GM21360 (cell line): ENCODE data around the gene LEFTY1.
"Not testable (repeated sequence)": the region's sequence is repeated elsewhere in the genome, so short reads cannot be mapped to it uniquely, and the experiment has no call there.

Experiments used
- ATAC-seq: cut with Tn5 transposase; IDR thresholded peaks from one replicate; pipeline ENCODE4 v1.9.1; 2021; ENCODE audit warnings: mild to moderate bottlenecking, moderate library complexity; ENCODE audit not compliant: unreplicated experiment

The LEFTY1 gene

GRCh38 chr1:225889743-225890142 lies 797 bp upstream of the LEFTY1 start:
- ATAC-seq, result no peak

- no peak for ATAC-seq
These were observed 553 bp downstream of the LEFTY1 start for GRCh38 chr1:225888289-225888897.

DNA sequence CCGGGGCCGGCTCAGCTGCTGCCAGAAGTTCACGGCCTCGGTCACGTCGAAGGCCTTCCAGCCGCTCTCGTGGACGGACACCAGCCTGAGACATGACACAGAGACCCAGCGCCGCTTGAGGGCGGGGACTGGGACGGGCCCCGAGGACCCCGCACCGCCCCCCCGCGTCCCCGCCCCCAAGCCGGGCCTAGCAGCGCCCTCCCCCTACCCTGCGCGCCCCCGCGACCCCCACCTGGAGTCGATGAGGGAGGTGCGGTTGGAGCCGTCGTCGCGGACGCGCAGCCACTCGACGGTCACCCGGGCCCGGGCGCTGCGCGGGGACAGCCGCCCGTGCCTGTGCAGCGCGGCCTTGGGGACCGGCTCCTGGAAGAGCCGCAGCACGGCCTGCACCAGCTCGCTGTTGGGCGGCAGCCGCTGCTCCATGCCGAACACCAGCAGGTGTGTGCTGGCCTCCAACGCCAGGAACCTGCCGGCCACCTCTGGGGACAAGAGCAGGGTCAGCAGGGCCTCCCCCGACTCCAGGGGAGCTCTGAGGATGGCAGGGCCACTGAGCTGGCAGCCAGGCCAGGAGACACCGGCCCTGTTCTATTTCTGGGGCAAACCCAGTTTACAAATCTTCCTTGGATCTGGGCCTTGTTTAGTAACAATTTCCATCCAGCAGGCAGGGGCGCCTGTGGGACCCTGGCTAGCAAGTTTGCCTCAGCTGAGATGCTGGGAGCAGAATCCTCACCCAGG lies 1.2 kb downstream of the LEFTY1 start:
- ATAC-seq, result not testable (repeated sequence)

DNA sequence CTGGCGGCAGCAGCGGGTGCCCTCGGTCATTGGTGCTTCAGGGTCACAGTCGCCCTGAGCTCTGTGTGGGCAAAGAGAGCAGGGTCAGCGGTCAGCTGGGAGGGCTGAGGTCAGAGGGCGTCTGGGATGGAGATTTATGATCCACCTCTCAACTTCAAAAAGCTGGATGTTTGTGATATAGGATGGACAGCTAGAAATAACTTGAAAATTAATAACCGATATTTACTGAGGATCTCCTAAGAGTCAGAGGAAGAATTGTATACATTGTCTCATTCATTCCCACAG lies 2.0 kb downstream of the LEFTY1 start:
- no peak for ATAC-seq

- no peak for ATAC-seq
These were observed 2.6 kb downstream of the LEFTY1 start for GRCh38 chr1:225886159-225887029.

DNA sequence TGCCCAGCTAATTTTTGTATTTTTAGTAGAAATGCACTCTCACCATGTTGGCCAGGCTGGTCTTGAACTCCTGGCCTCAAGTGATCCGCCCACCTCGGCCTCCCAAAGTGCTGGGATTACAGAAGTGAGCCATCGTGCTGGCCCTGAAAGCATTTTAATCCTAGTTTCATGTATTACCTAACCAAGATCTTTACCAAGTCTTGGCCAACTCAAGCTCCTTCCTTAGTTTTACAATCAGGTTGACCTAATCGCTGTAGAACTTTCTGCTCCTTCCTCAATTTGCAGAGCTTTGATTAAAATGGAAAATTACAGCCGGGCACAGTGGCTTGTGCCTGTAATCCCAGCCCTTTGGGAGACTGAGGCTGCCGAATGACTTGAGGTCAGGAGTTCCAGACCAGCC lies 3.6 kb downstream of the LEFTY1 start:
- no peak for ATAC-seq

DNA sequence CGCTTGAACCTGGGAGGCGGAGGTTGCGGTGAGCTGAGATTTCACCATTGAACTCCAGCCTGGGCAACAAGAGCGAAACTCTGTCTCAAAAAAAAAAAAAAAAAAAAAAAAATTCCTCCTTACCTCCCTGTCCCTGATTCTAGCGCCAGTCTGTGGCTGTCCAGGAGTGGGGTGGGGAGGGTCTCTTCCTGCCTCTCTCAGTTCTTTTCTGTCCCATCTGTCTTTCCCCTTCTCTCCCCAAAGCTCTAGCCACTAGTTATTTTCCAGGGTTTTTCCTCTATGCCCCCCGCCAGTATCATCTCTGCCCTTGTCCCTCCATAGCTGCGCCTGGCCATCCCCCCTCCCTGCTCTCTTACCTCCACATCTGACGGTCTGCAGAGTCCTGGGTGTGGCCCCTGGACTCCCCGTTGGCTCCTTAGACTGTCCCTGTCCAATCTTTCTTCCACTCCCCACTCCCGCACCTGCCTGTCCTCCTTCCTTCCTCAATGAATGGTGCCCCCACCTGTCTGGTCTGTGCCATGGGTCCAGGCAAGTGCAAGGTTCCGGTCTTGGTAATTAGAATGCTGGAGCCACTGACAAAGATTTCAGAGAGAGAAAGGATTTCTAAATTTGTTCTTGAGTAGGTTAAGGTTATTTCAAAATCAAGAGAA lies 5.2 kb downstream of the LEFTY1 start:
- ATAC-seq, result no peak

- peak; percentile 22 for ATAC-seq
These were observed 6.0 kb downstream of the LEFTY1 start for GRCh38 chr1:225882694-225883615.

DNA sequence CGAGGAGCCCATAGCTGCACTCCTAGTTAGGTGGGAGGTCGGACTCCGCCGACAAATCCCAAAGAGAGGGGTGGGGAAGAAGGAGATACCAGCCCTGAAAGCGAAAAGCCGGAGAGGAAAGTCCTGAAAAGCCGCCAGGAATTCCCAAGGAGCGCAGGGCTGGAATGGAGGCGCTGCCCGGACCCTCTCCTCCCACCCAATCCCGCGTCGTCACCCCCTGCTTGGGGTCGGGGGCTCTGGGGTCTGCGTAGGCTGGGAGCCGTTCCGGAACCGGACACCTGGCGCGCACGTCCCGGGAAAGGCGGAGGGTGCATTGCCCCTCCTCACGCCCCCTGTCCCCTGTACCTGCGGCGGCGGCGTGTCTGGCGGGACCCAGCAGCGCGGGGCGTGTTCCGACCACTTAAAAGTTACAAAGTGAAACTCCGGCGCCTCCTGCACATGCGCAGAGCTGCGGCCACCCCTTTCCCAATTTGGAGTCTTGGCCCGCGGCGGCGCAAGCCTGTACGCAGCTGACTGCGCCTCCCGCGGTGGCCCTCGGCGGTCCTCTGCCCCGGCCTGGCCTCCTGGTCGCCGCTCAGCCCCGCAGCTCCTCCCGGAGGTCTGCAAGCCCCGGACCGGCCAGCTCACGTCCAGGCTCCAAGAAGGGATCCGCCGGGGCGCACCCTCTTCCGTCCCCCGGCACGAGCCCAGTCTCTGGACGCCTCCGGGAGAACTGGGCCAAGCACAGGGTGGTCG lies 6.8 kb downstream of the LEFTY1 start, which contains the start of gene TMEM63A:
TMEM63A (minus strand) TSS at position 422 of the 735 bp plus-strand sequence. CDS start 4,800 bp downstream, outside the sequence.
- peak; percentile 67 for ATAC-seq

DNA sequence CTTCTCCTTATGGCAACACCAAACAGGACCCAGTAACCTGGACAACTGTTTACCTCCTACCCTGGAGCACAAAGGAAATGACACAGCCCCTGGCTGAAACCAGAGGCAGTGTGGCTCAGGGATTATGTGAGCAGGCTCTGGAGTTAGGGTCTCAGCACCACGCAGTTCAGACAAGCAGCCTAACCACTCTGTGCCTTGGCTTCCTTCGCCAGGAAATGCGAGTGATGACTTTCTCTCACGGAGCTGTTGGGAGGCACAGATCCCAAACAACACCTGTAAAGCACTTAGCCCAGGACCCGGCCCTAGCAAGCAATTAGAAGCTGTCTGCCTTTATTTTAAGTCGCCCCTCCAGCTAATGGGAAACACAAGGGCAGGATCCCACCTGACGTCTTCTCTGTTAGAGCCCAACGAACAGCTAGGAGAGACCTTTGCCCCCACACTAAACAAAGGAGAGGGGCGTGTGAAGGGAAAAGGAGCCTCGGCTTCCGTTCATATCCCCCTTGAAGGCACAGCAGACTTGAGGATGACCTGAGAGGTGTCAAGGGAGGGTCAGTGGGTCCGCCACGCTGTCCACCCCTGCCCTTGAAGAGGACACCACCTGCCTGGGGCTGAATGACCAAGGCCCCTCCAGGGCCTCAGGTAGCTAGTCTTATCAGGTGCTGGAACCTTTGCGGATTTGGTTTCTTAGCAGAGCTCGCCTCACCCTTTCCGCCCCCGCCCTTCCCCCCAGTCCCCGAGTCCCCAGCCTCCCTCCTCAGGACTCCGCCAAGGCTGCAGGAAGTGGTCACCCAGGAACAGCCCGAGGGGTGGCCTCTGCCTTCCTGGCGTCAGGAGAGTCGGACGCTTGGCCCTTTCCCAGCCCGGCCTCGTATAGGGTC lies 7.6 kb downstream of the LEFTY1 start:
- ATAC-seq, result peak; percentile 12

DNA sequence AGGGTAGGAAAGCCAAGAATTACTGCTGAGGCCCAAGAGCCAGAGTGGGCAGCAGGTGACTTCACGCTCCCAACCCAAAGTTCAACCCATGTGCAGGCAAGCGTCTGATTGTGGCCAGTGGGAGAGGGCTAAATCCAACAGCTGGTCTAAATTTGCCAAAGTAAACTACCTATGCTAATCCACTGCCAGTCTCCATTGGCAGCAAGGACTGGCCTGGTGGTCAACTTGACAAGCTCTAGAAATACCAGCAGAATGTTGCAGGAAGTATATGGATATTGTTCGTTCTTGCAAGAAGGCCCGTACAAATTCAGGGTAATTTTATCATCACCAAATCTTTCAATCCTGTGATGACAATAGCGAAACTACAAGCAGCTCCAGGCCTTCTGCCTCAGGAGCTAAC lies 8.3 kb downstream of the LEFTY1 start:
- no peak for ATAC-seq

- ATAC-seq, result no peak
These were observed 8.7 kb downstream of the LEFTY1 start for GRCh38 chr1:225880222-225880588.

- no peak for ATAC-seq
These were observed 9.3 kb downstream of the LEFTY1 start for GRCh38 chr1:225879521-225880221.

- ATAC-seq, result no peak
These were observed 10.7 kb downstream of the LEFTY1 start for GRCh38 chr1:225878282-225878681.

DNA sequence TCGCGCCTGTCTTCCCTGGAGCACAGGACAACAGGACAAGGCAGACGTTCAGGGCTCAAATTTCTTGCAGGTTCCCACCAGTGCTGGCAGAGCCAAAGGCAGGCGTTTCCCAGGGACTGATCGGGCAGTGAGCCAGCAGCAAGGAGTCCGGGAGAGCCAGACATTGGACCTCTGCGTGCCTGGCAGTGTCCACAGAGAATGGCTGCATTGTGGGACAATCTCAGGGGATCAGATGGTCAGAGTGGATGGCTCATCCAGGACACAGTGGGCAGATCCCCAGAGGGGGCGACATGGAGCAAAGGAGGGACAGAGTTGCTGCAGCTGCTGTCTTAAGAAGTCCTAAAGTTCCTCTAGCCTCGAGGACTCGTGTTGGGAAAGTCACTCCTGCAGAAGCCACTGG lies 11.4 kb downstream of the LEFTY1 start:
- ATAC-seq, result no peak

- no peak for ATAC-seq
These were observed 11.9 kb downstream of the LEFTY1 start for GRCh38 chr1:225876900-225877510.

DNA sequence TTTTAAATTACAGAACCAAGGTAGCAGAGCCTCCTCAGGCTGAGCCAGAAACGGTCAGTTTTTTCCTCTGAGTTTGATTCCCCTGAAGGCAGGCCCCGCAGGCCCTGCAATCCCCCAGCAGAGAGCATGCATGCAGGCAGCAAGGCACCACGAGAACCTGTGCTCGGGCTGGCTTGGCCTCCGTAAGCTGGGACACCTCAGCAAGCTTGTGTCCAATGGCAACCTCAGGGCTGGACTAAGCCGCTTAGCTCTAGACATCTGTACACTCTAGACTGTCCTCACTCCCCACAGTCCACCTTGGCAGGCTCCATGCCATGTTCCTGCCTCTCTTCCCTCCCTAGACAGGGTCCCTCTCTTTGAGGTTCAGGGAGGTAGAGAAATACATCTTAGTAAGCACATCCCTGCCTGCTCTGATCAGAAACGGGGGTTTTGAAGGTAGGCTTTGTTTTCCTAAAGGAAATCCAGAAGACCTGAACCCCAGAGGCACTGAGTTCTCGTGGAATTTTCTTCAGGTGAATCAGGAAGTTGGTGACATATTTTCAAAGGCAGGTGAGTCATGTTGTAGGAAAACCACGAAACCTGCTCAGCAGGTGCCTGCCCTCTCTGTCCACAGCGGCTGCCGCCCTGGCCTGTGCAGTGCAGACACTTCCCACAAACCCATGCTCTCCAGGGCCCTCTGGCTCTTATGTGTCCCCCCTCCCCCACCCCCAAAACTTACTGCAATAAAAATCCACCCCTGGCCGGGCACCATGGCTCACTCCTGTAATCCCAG lies 13.7 kb downstream of the LEFTY1 start:
- ATAC-seq, result no peak
